WI38 (cell line): ENCODE measurements around the gene RNF149.

ENCODE experiments used
- H3K4me3 ChIP-seq: 2 replicates; pipeline ENCODE4 v1.5.1; 2011; ENCODE audit warnings: low read depth, mild to moderate bottlenecking, control low read depth, low read length
- CTCF ChIP-seq: IDR thresholded peaks from 2 replicates; pipeline ENCODE4 v1.5.1; 2012; ENCODE audit warnings: low read depth, mild to moderate bottlenecking, control low read depth, low read length

The RNF149 gene

GRCh38 chr2:101230541-101231001 lies 77.9 kb downstream of the RNF149 start:
- no peak for TF ChIP-seq CTCF

More at GRCh38 chr2:101230541-101231001, 77.9 kb downstream of the RNF149 start:
- no peak overlapping the region for H3K4me3 ChIP-seq
